Measurements from ENCODE around the gene LSM11. TPM values are rescaled to one million over a fixed set of nuclear protein-coding genes. Genes with fewer than 3 reads are reported as not detected.

The LSM11 gene
- total and polyA plus RNA-seq, 11 donors: 0.42 to 3.1 (median 1.9) TPM

DNA sequence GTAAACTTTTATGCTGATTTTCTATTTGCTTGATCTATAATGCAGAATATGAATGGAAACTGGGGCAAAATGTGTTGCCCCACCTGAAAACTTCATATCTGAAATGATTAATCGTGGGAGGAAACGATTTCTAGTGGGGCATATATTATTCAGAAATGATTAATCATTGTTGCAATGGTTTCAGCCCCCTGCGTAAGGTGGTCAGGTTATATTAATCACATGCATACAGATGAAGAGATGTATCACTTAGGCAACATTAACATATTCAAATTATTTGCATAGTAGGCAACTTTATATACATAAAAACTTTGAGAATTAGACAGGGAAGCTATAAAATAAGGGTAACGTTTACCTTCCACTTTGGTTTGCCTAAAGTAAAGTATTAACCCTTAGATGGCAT is 49.8 kb downstream of the LSM11 start:
- Histone ChIP-seq H3K27me3 (no peaks in the 10 kb centered on the region), H3K36me3 (peaks cover 0 to 95% (median 73%) of the 10 kb centered on the region in 9 donors), H3K4me1 (no peaks in the 10 kb centered on the region), H3K27ac (no peak overlapping the region), H3K4me3 (no peak overlapping the region), H3K9me3 (no peaks in the 10 kb centered on the region)
- no peak for DNase-seq
- TF ChIP-seq, protein P1, sequence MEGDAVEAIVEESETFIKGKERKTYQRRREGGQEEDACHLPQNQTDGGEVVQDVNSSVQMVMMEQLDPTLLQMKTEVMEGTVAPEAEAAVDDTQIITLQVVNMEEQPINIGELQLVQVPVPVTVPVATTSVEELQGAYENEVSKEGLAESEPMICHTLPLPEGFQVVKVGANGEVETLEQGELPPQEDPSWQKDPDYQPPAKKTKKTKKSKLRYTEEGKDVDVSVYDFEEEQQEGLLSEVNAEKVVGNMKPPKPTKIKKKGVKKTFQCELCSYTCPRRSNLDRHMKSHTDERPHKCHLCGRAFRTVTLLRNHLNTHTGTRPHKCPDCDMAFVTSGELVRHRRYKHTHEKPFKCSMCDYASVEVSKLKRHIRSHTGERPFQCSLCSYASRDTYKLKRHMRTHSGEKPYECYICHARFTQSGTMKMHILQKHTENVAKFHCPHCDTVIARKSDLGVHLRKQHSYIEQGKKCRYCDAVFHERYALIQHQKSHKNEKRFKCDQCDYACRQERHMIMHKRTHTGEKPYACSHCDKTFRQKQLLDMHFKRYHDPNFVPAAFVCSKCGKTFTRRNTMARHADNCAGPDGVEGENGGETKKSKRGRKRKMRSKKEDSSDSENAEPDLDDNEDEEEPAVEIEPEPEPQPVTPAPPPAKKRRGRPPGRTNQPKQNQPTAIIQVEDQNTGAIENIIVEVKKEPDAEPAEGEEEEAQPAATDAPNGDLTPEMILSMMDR (IDR thresholded peaks at IDR 0.05): no peak
- no peak for TF ChIP-seq POLR2A (IDR thresholded peaks at IDR 0.05)
- ATAC-seq: no peak
- intact Hi-C loops (cut with DNase I): no loop called here
- WGBS, 4 donors: 83 to 87% (median 86%) methylated on average over 4 of the region's 4 CpGs

DNA sequence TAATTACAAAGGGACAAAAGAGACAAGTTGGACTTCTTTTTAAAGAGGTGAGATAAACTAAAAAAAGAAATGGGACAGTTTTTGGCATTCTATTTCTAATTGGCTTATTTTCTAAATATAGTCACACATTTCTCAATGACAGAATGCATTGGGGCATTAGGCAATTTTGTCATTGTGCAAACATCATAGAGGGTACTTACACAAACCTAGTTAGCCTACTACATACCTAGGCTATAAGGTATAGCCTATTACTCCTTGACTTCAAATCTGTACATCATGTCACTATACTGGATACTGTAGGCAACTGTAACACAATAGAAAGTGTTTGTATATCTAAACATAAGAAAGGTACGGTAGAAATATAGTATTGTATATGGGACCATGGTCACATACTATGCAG is 56.1 kb downstream of the LSM11 start:
- Histone ChIP-seq H3K36me3 (peaks cover 0 to 87% (median 46%) of the 10 kb centered on the region in 9 donors), H3K4me1 (no peaks in the 10 kb centered on the region), H3K9me3 (no peaks in the 10 kb centered on the region), H3K27me3 (no peaks in the 10 kb centered on the region), H3K27ac (no peak overlapping the region), H3K4me3 (no peak overlapping the region)
- DNase-seq (no peak), ATAC-seq (no peak)
- TF ChIP-seq, protein P1 (IDR thresholded peaks at IDR 0.05): no peak
- TF ChIP-seq POLR2A (IDR thresholded peaks at IDR 0.05): no peak
- intact Hi-C loops (cut with DNase I): no loop called here
- 95 to 100% (median 97%) methylated on average over 1 of the region's 1 CpG for WGBS, 4 donors

- Histone ChIP-seq H3K9me3 (no peaks in the 10 kb centered on the region), H3K4me1 (no peaks in the 10 kb centered on the region), H3K4me3 (no peak overlapping the region), H3K27ac (no peak overlapping the region), H3K27me3 (no peaks in the 10 kb centered on the region), H3K36me3 (peaks cover 0 to 87% (median 50%) of the 10 kb centered on the region in 9 donors)
- no peak for ATAC-seq
- no peak for DNase-seq
- WGBS, 4 donors: 78 to 89% (median 85%) methylated on average over 1 of the region's 1 CpG
- no peak for TF ChIP-seq POLR2A (IDR thresholded peaks at IDR 0.05)
- TF ChIP-seq, protein P1 (IDR thresholded peaks at IDR 0.05): no peak
- intact Hi-C loops (cut with DNase I): no loop called here
These were observed 56.6 kb downstream of the LSM11 start for GRCh38 chr5:157800137-157800536.

GRCh38 chr5:157802736-157803135 is 59.2 kb downstream of the LSM11 start:
- Histone ChIP-seq H3K27ac (no peak overlapping the region), H3K4me1 (peaks cover 0 to 3% (median 0%) of the 10 kb centered on the region in 12 donors), H3K4me3 (no peak overlapping the region), H3K9me3 (no peaks in the 10 kb centered on the region), H3K36me3 (peaks cover 0 to 87% (median 46%) of the 10 kb centered on the region in 9 donors), H3K27me3 (no peaks in the 10 kb centered on the region)
- DNase-seq (no peak), ATAC-seq (no peak)
- no peak for TF ChIP-seq POLR2A (IDR thresholded peaks at IDR 0.05)
- TF ChIP-seq, protein P1 (IDR thresholded peaks at IDR 0.05): no peak
- intact Hi-C loops (cut with DNase I): no loop called here
- 96 to 99% (median 98%) methylated on average over 6 of the region's 6 CpGs for WGBS, 4 donors
